Right atrium auricular region (tissue), 2 donors: ENCODE data around the gene LIMS4. TPM values are rescaled to one million over a fixed set of nuclear protein-coding genes. Genes with fewer than 3 reads are reported as not detected.
"Not testable (repeated sequence)": the region's sequence is repeated elsewhere in the genome, so short reads cannot be mapped to it uniquely, and the experiment has no call there.

Source experiments
- DNase-seq: peaks from one replicate; pipeline ENCODE4 v3.0.0-alpha.2; 2019; ENCODE audit warnings: low spot score
- H3K27ac ChIP-seq, 2 donors: fragments of 200-600 bp; sonication (generic); 1 replicate in 1 of 2; 2 replicates in 1 of 2; pipeline ENCODE4 v1.5.1; 2016 to 2019
- H3K27me3 ChIP-seq, 2 donors: fragments of 200-600 bp; sonication (generic); one replicate each; pipeline versions ENCODE4 v1.5.1 to v1.6.0; 2017 to 2019
- H3K36me3 ChIP-seq: fragments of 200-600 bp; sonication (generic); one replicate; pipeline ENCODE4 v1.5.1; 2016
- H3K4me1 ChIP-seq, 2 donors: fragments of 200-600 bp; sonication (generic); one replicate each; pipeline versions ENCODE4 v1.5.1 to v1.6.0; 2017 to 2019
- H3K4me3 ChIP-seq, 2 donors: fragments of 200-600 bp; sonication (generic); 1 replicate in 1 of 2; 2 replicates in 1 of 2; pipeline ENCODE4 v1.5.1; 2017 to 2019; ENCODE audit warnings: mild to moderate bottlenecking in 1 of 2, moderate library complexity in 1 of 2
- H3K9me3 ChIP-seq, 2 donors: fragments of 200-600 bp; sonication (generic); one replicate each; pipeline ENCODE4 v1.5.1; 2019
- total RNA-seq, 2 donors: library from RNA; depleted of rRNA; stranded (reverse); fragments of >200 nt; gene quantifications; one replicate each; pipeline ENCODE4 v1.1.0, GENCODE V29; 2016

LIMS4 gene
- total RNA-seq, 2 donors from 2014 or later = 2.9 to 5.2 TPM

- H3K27me3 ChIP-seq = not testable (repeated sequence)
Measured at GRCh38 chr2:110465312-110465711, 7.3 kb downstream of the LIMS4 start.

GRCh38 chr2:110462458-110462857, 10.2 kb downstream of the LIMS4 start:
- not testable (repeated sequence) for H3K27ac ChIP-seq, H3K36me3 ChIP-seq, H3K4me3 ChIP-seq, H3K9me3 ChIP-seq, H3K4me1 ChIP-seq, H3K27me3 ChIP-seq, DNase-seq

More at GRCh38 chr2:110465312-110465711, 7.3 kb downstream of the LIMS4 start:
- H3K27ac ChIP-seq, H3K9me3 ChIP-seq, H3K4me1 ChIP-seq, H3K36me3 ChIP-seq, DNase-seq, H3K4me3 ChIP-seq: not testable (repeated sequence)

GRCh38 chr2:110460318-110460717, 12.3 kb downstream of the LIMS4 start:
- not testable (repeated sequence) for H3K27ac ChIP-seq, H3K36me3 ChIP-seq, H3K4me1 ChIP-seq, H3K4me3 ChIP-seq, H3K9me3 ChIP-seq, H3K27me3 ChIP-seq, DNase-seq

DNA sequence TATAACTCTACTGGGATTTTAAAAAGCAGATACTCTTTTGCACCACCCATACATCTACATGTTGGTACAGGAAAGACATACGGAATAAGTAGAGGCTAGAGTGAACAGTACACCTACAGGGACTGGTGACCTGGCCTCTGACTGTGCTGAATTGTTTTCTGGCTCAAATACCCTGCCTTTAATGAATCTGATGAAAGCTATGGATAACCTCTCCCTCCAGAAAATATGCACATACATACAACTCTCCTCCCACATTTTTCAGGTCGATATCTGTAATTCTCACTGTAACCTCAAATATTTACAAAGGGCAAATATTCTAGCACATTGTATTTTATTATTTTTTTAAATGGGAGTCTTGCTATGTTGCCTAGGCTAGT, 15.4 kb downstream of the LIMS4 start:
- H3K36me3 ChIP-seq, H3K4me1 ChIP-seq, H3K9me3 ChIP-seq, H3K27me3 ChIP-seq, H3K27ac ChIP-seq, DNase-seq, H3K4me3 ChIP-seq: not testable (repeated sequence)

- not testable (repeated sequence) for H3K27me3 ChIP-seq, DNase-seq, H3K4me1 ChIP-seq, H3K4me3 ChIP-seq, H3K27ac ChIP-seq, H3K9me3 ChIP-seq, H3K36me3 ChIP-seq
Measured at GRCh38 chr2:110456291-110457213, 16.1 kb downstream of the LIMS4 start.

GRCh38 chr2:110455080-110455670, 17.4 kb downstream of the LIMS4 start:
- not testable (repeated sequence) for H3K27ac ChIP-seq, DNase-seq, H3K4me1 ChIP-seq, H3K27me3 ChIP-seq, H3K36me3 ChIP-seq, H3K4me3 ChIP-seq, H3K9me3 ChIP-seq

- not testable (repeated sequence) for H3K4me1 ChIP-seq, H3K9me3 ChIP-seq, H3K4me3 ChIP-seq, H3K36me3 ChIP-seq, H3K27ac ChIP-seq, DNase-seq, H3K27me3 ChIP-seq
Measured at GRCh38 chr2:110450951-110451350, 21.7 kb downstream of the LIMS4 start.

GRCh38 chr2:110449127-110449947, 23.3 kb downstream of the LIMS4 start:
- H3K27ac ChIP-seq, DNase-seq, H3K9me3 ChIP-seq, H3K4me1 ChIP-seq, H3K4me3 ChIP-seq, H3K27me3 ChIP-seq, H3K36me3 ChIP-seq: not testable (repeated sequence)

DNA sequence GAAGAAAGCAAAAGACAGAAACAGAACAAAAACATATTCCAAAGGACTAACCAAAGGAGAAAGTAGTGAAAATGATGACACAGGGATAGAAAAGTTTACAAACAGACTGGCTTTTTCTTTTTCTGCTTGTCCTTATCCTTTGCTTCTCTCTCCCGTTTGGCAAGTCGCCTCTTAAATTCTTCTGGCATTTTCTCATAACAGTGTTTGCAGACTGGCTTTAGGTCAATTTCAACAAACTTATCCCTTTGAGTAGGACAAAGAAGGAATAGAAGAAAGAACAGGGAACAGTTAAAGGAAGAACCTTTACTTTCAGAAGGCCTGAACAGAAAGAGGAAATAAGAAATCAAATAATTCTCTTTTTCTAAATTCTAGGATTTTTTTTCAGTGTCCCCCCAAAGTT, 26.0 kb downstream of the LIMS4 start:
- DNase-seq, H3K9me3 ChIP-seq, H3K27me3 ChIP-seq, H3K27ac ChIP-seq, H3K4me3 ChIP-seq, H3K4me1 ChIP-seq, H3K36me3 ChIP-seq: not testable (repeated sequence)

- H3K36me3 ChIP-seq, H3K27me3 ChIP-seq, H3K4me3 ChIP-seq, H3K9me3 ChIP-seq, DNase-seq, H3K4me1 ChIP-seq, H3K27ac ChIP-seq: not testable (repeated sequence)
Measured at GRCh38 chr2:110443305-110444005, 29.2 kb downstream of the LIMS4 start.

- not testable (repeated sequence) for DNase-seq, H3K36me3 ChIP-seq, H3K27ac ChIP-seq, H3K4me1 ChIP-seq, H3K4me3 ChIP-seq, H3K27me3 ChIP-seq, H3K9me3 ChIP-seq
Measured at GRCh38 chr2:110441905-110442304, 30.7 kb downstream of the LIMS4 start.

- not testable (repeated sequence) for H3K36me3 ChIP-seq, DNase-seq, H3K27ac ChIP-seq, H3K27me3 ChIP-seq, H3K4me3 ChIP-seq, H3K9me3 ChIP-seq, H3K4me1 ChIP-seq
Measured at GRCh38 chr2:110434565-110434964, 38.1 kb downstream of the LIMS4 start.

- H3K9me3 ChIP-seq, H3K4me1 ChIP-seq, H3K4me3 ChIP-seq, H3K27ac ChIP-seq, H3K27me3 ChIP-seq, H3K36me3 ChIP-seq, DNase-seq: not testable (repeated sequence)
Measured at GRCh38 chr2:110425725-110426124, 46.9 kb downstream of the LIMS4 start.

DNA sequence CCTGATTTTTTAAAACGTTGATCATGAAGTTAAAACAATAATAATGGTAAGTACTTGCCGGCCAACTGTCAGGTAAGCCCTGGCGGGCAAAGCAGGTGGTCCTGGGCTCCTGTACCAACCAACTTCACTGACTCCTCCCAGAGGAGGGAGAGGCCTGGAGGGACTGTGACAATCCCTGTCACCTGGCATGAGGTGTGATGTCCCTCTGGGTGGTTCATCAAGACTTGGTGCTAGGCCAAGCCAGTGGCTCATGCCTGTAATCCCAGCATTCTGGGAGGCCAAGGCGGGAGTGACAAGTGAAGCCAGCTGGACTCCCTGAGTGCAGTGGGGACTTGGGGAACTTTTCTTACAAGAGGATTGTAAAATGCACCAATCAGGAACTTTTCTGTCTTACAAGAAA, 48.2 kb downstream of the LIMS4 start:
- not testable (repeated sequence) for H3K27ac ChIP-seq, DNase-seq, H3K36me3 ChIP-seq, H3K4me3 ChIP-seq, H3K27me3 ChIP-seq, H3K9me3 ChIP-seq, H3K4me1 ChIP-seq
